IMR-90 (cell line): ENCODE data around the gene FRG1. TPM values are rescaled to one million over a fixed set of nuclear protein-coding genes. Genes with fewer than 3 reads are reported as not detected.
A peak's percentile ranks its signal among the peaks of the same experiment; 100 is the strongest.
"Not testable (repeated sequence)": the region's sequence is repeated elsewhere in the genome, so short reads cannot be mapped to it uniquely, and the experiment has no call there.

Source experiments
- ATAC-seq: fragments of 200-7000 bp; cut with Tn5 transposase; 2 replicates; pipeline ENCODE4 v1.9.1; 2020; ENCODE audit warnings: low read depth, mild to moderate bottlenecking, moderate library complexity
- BruUV-seq: library from RNA; stranded (reverse); fragments of 400-500 nt; replicated peaks from 2 replicates; lab custom pipeline; 2021; lab: Mats Ljungman, UMichigan
- CTCF ChIA-PET: fragments of 300-600 bp; formaldehyde crosslinking; extraction: SDS; loops from one replicate; lab custom pipeline; 2021; ENCODE audit warnings: antibody characterized with exemption; lab: Yijun Ruan, JAX
- POLR2A ChIA-PET: fragments of 300-600 bp; sonication (Branson Sonifier 250); formaldehyde crosslinking; loops from one replicate; lab custom pipeline; 2022; ENCODE audit warnings: antibody characterized with exemption; ENCODE audit not compliant: unreplicated experiment; lab: Charles Lee
- DNase-seq: peaks from one replicate; pipeline ENCODE4 v3.0.0; 2013
- H2AFZ ChIP-seq: replicated peaks from 2 replicates; pipeline ENCODE3; 2013; ENCODE audit warnings: low read length, mild to moderate bottlenecking; ENCODE audit not compliant: poor library complexity
- H2AK5ac ChIP-seq: 2 replicates; pipeline ENCODE4 v1.6.1; 2013; ENCODE audit warnings: low read depth, low read length, inconsistent platforms
- H2AK9ac ChIP-seq: replicated peaks from 2 replicates; pipeline ENCODE3; 2013; ENCODE audit warnings: mild to moderate bottlenecking, low read depth, low read length, moderate library complexity; ENCODE audit not compliant: poor library complexity
- H2BK120ac ChIP-seq: 2 replicates; pipeline ENCODE4 v1.6.1; 2013; ENCODE audit warnings: low read depth, low read length, inconsistent platforms
- H2BK15ac ChIP-seq: 3 replicates; pipeline ENCODE4 v1.6.1; 2013; ENCODE audit warnings: low read depth, low read length, inconsistent platforms
- H2BK20ac ChIP-seq: 2 replicates; pipeline ENCODE4 v1.6.1; 2013; ENCODE audit warnings: low read depth, mild to moderate bottlenecking, inconsistent platforms, low read length, moderate library complexity
- H2BK5ac ChIP-seq: 2 replicates; pipeline ENCODE4 v1.6.1; 2013; ENCODE audit warnings: mild to moderate bottlenecking, low read depth, low read length, inconsistent platforms; ENCODE audit not compliant: poor library complexity, severe bottlenecking
- H3K14ac ChIP-seq: replicated peaks from 2 replicates; pipeline ENCODE4 v1.6.1; 2013; ENCODE audit warnings: low read depth, low read length, inconsistent platforms
- H3K18ac ChIP-seq: 2 replicates; pipeline ENCODE4 v1.6.1; 2013; ENCODE audit warnings: low read depth, low read length, control low read depth
- H3K23ac ChIP-seq: 2 replicates; pipeline ENCODE4 v1.6.1; 2013; ENCODE audit warnings: low read depth, low read length, inconsistent platforms
- H3K27ac ChIP-seq: 2 replicates; pipeline ENCODE4 v1.5.1; 2013; ENCODE audit warnings: mild to moderate bottlenecking, control low read depth, low read length; ENCODE audit not compliant: insufficient read depth
- H3K27me3 ChIP-seq: 2 replicates; pipeline ENCODE4 v1.6.1; 2013; ENCODE audit warnings: low read length; ENCODE audit not compliant: control insufficient read depth, insufficient read depth
- H3K36me3 ChIP-seq: 2 replicates; pipeline ENCODE4 v1.6.1; 2013; ENCODE audit warnings: low read length, mixed read lengths; ENCODE audit not compliant: control insufficient read depth, insufficient read depth
- H3K4ac ChIP-seq: 2 replicates; pipeline ENCODE4 v1.6.1; 2013; ENCODE audit warnings: low read depth, low read length, inconsistent platforms
- H3K4me1 ChIP-seq: 2 replicates; pipeline ENCODE4 v1.6.1; 2013; ENCODE audit warnings: low read length, mixed read lengths; ENCODE audit not compliant: control insufficient read depth, insufficient read depth
- H3K4me2 ChIP-seq: 2 replicates; pipeline ENCODE4 v1.6.1; 2013; ENCODE audit warnings: low read depth, mild to moderate bottlenecking, control low read depth, low read length, moderate library complexity
- H3K4me3 ChIP-seq: 2 replicates; pipeline ENCODE4 v1.5.1; 2013; ENCODE audit warnings: low read depth, mild to moderate bottlenecking, control low read depth, low read length, moderate library complexity; ENCODE audit not compliant: insufficient read depth
- H3K56ac ChIP-seq: 2 replicates; pipeline ENCODE4 v1.6.1; 2013; ENCODE audit warnings: low read length, inconsistent platforms; ENCODE audit not compliant: insufficient read depth; ENCODE audit errors: extremely low read depth
- H3K79me1 ChIP-seq, 2 experiments: 2 replicates each; pipeline ENCODE4 v1.6.1; 2013; ENCODE audit warnings: low read length in 2 of 2, inconsistent platforms in 1 of 2, low read depth in 1 of 2
- H3K9ac ChIP-seq: 2 replicates; pipeline ENCODE4 v1.6.1; 2013; ENCODE audit warnings: low read depth, low read length, control low read depth
- H3K9me1 ChIP-seq: 2 replicates; pipeline ENCODE4 v1.6.1; 2013; ENCODE audit warnings: low read length, inconsistent platforms; ENCODE audit not compliant: insufficient read depth
- H3K9me3 ChIP-seq: 2 replicates; pipeline ENCODE4 v1.6.1; 2013; ENCODE audit warnings: low read length; ENCODE audit not compliant: control insufficient read depth, insufficient read depth
- H4K20me1 ChIP-seq: 2 replicates; pipeline ENCODE4 v1.6.1; 2013; ENCODE audit warnings: low read length, inconsistent platforms; ENCODE audit not compliant: insufficient read depth
- H4K5ac ChIP-seq: 2 replicates; pipeline ENCODE4 v1.6.1; 2013; ENCODE audit warnings: mild to moderate bottlenecking, low read depth, low read length, control low read depth
- H4K8ac ChIP-seq, 2 experiments: 2 replicates each; pipeline ENCODE4 v1.6.1; 2013; ENCODE audit warnings: low read depth in 2 of 2, low read length in 2 of 2, control low read depth in 1 of 2, inconsistent platforms in 1 of 2
- H4K91ac ChIP-seq: 2 replicates; pipeline ENCODE4 v1.6.1; 2013; ENCODE audit warnings: low read depth, low read length, inconsistent platforms; ENCODE audit not compliant: insufficient read depth
- CHD1 ChIP-seq: IDR thresholded peaks from 2 replicates; pipeline ENCODE4 v1.6.1; 2012; ENCODE audit warnings: low read depth, low read length, improper control_type of control experiment
- WGBS, 2 experiments: methylation state at CpG; one replicate each; pipeline versions ENCODE4 v1.1.5 to v1.1.7; 2013; ENCODE audit warnings: missing lambda C conversion rate in 2 of 2; ENCODE audit not compliant: insufficient read length in 1 of 2; ENCODE audit errors: extremely low coverage in 2 of 2; 5-methylcytosine and 5-hydroxymethylcytosine counted together
- dilution Hi-C: fragments of 300-500 bp; cut with HindIII; formaldehyde crosslinking; loops from one replicate; pipeline ENCODE4 v1.14.3; 2018; ENCODE audit warnings: low sequenced_read_pairs; ENCODE audit not compliant: unreplicated experiment
- in situ Hi-C: fragments of 300-500 bp; cut with MboI; formaldehyde crosslinking; loops from 3 replicates; pipeline ENCODE4 v1.14.3; 2019; ENCODE audit warnings: low sequenced_read_pairs, inconsistent platforms, mixed read lengths
- intact Hi-C: fragments of 100-400 bp; cut with micrococcal nuclease; formaldehyde crosslinking; loops from 2 replicates; pipeline ENCODE4 v1.10.0; 2022
- polyA plus RNA-seq, 3 experiments: library from polyadenylated mRNA; depleted of rRNA; stranded (reverse); fragments of >200 nt; gene quantifications; 2 replicates each; pipeline ENCODE4 v1.2.3, GENCODE V29; 2012; ENCODE audit warnings: low replicate concordance in 1 of 3
- total RNA-seq: library from RNA; depleted of rRNA; stranded (reverse); fragments of >200 nt; gene quantifications from 2 replicates; pipeline ENCODE4 v1.2.3, GENCODE V29; 2012

FRG1 gene
- total and polyA plus RNA-seq, 2 of the 4 experiments (the other 2 are of a cell fraction) = 13.4 to 16.2 TPM

DNA sequence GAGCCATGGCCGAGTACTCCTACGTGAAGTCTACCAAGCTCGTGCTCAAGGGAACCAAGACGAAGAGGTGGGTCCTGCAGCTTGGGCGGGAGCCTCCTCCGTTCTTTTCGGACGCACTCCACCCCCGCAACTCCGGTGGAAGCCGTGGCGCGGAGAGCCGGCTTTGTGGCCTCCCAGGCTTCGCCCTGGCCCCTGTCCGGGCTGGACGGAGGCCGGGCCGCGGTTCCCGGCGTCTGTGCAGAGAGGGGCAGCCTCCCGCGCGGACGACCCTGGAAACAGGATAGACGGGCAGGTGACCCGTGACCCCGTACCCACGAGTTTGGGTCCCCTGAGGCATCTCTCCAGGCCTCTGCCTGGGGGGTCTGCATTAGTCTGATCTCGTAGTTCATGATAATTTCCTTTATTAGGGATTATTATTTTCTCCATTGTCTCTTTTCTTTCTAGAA, 356 bp downstream of the FRG1 start:
- Histone ChIP-seq H2BK120ac (peak overlapping the region; percentile 56; the same call in 1 of the 2 replicates), H3K27me3 (no peaks in the 10 kb centered on the region), H2BK5ac (no peak overlapping the region), H2AK9ac (peak overlapping the region; percentile 78), H4K5ac (no peak overlapping the region), H3K4me3 (peak overlapping the region; percentile 85), H3K4ac (peak overlapping the region; percentile 79), H2AK5ac (peak overlapping the region; percentile 59), H3K27ac (peak overlapping the region; percentile 77), H3K79me1 (peaks cover 3% of the 10 kb centered on the region in 2 experiments; a peak in 1 of 4 replicates), H3K9me3 (no peaks in the 10 kb centered on the region), H3K9ac (peak overlapping the region; percentile 59), H2BK20ac (no peak overlapping the region), H4K8ac (peak overlapping the region in 1 of 2 experiments; percentile 54; a peak in 1 of 4 replicates), H3K4me2 (peak overlapping the region; percentile 88; the same call in 1 of the 2 replicates), H4K91ac (no peak overlapping the region), H4K20me1 (no peaks in the 10 kb centered on the region), H3K56ac (peak overlapping the region; percentile 67), H2AFZ (peak overlapping the region; percentile 95), H3K14ac (peak overlapping the region; percentile 87; the same call in 1 of the 2 replicates), H2BK15ac (no peak overlapping the region; the same call in 2 of the 3 replicates), H3K18ac (no peak overlapping the region), H3K4me1 (no peaks in the 10 kb centered on the region; the same call in 1 of the 2 replicates), H3K36me3 (no peaks in the 10 kb centered on the region; the same call in 1 of the 2 replicates), H3K9me1 (no peaks in the 10 kb centered on the region), H3K23ac (no peak overlapping the region)
- 1% methylated on average over 18 of the region's 31 CpGs; no CpG with 5 or more reads in 1 of the 2 experiments for WGBS, 2 experiments
- dilution Hi-C loops (no loop called here), intact Hi-C loops (no loop called here), in situ Hi-C loops (no loop called here)
- no TSS peak for BruUV-seq
- DNase-seq = no peak
- TF ChIP-seq CHD1 = no peak
- POLR2A ChIA-PET = no interaction called here
- CTCF ChIA-PET = interaction anchor here (0.9 to 1.5 kb wide), 2 partner anchors 32 to 33 kb away, joined by 3 read pairs; no protein-coding TSS in a partner anchor
- peak; percentile 48 for ATAC-seq

DNA sequence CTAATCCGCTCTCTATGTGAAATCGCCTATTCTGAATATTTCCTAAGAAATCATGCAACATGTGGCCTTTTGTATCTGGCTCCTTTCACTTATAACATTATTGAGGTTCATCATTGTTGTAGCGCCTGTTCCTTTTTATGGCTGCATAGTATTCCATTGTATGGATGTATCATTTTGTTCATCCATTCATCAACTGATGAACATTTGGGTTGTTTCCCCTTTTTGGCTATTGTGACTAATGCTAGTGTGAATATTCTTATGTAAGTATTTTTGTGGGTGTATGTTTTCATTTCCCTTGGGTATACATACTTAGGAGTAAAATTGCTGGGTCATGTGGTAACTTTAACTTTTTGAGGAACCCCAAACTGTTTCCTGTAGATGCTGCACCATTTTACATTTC, 1.7 kb downstream of the FRG1 start:
- H3K79me1 ChIP-seq, H3K27me3 ChIP-seq, BruUV-seq, H3K14ac ChIP-seq, in situ Hi-C loops, H4K5ac ChIP-seq, H3K4me2 ChIP-seq, H4K91ac ChIP-seq, H3K36me3 ChIP-seq, H2BK5ac ChIP-seq, dilution Hi-C loops, H2BK20ac ChIP-seq, CTCF ChIA-PET, ATAC-seq, H4K8ac ChIP-seq, H3K9me3 ChIP-seq, H2AK9ac ChIP-seq, POLR2A ChIA-PET, H3K9me1 ChIP-seq, H2AK5ac ChIP-seq, H3K27ac ChIP-seq, intact Hi-C loops, H3K18ac ChIP-seq, H3K4me1 ChIP-seq, H3K56ac ChIP-seq, H4K20me1 ChIP-seq, H2AFZ ChIP-seq, H3K23ac ChIP-seq, H2BK15ac ChIP-seq, H3K4ac ChIP-seq, H3K4me3 ChIP-seq, H3K9ac ChIP-seq, H2BK120ac ChIP-seq, DNase-seq: not testable (repeated sequence)
- no CpG with 5 or more reads among the region's 3 CpGs for WGBS, 2 experiments
